Measurements from ENCODE around the gene MESP2.

DNA sequence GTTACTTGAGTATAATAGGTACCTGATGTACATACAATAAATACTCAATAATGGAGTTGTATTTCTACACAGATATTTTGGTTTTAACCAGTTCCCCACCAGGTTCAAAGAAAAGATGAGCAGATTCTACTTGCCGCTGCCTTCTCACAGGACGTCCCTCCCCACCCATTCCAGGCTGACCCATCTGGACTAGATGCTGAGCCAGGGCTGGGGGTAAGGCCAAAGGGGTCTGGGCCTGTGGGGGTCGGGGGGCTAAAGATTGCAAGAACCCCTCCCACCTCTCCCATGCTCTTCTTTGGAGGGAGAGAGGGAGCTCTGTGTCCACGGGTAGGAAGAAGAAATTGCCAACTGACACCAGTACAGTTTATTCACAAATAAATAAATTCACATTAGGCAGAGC lies 26.6 kb upstream of the MESP2 start:
- TF ChIP-seq YY1 (IDR thresholded peaks at IDR 0.05; ENCODE audit: insufficient read depth, insufficient read length) (no peak), ZNF274 (IDR thresholded peaks at IDR 0.05; ENCODE audit: low read depth, low read length) (no peak), SUZ12 (IDR thresholded peaks at IDR 0.05; ENCODE audit: extremely low read depth, insufficient read depth, insufficient read length) (no peak)

Data from NT2/D1 (cell line).